ENCODE data around the gene GABRB2.

Gene GABRB2

DNA sequence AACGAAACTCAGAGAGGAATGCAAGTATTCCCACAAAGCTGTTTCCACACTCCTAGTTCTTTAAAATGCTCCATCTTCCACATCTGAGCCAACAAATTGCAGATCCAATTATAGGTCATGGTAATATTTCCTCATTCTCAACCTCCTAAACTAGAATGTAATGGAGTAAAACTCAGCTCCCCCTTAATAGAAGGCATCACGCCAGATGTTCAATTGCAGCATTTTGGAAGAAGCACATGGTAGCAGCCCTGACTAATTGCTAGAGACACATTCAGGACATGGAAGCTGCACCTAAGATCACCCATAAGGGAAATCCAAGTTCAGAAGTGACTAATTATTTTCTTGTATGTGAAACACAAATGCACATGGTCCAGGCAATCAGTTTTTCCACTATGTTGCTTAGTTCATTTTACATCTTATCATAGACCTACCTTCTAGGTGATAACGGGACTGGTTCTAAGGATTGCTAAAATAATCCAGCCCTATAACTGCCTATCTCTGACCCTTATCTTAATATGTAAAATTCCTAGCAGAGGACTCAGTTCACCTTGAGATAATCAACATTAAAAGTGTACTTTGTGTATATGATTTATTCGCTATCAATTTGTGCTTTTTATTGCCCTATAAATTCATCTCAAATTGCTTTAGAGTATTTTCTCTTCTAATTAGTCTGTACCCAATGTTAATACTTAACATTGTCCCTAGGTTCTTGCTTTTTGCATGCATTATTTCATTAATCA, 75.1 kb downstream of the GABRB2 start:
- no peak for DNase-seq (ENCODE audit: low read depth in 2 of 3, low spot score in 1 of 3)

DNA sequence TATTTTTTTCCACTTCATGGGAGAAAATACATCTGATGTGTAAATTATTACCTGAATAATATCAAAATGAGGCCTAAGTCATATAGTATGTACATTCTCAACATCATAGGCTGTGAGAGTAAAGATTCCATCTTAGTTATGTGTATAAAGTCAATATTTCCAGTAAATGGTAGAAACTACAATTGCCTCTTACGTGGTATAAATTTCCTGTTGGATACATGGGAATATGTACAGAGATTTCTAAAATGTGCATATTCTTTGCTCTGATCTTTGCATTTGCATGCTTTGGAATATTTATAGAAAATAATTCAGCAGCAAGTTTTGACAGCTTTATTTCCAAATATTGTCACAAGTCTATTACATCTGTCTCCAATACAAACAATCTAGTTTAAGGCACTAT, 78.8 kb downstream of the GABRB2 start:
- DNase-seq (ENCODE audit: low read depth in 2 of 3, low spot score in 1 of 3), result no peak

- DNase-seq (ENCODE audit: low read depth in 2 of 3, low spot score in 1 of 3), result no peak
Measured at GRCh38 chr5:161460741-161461140, 85.8 kb downstream of the GABRB2 start.

DNA sequence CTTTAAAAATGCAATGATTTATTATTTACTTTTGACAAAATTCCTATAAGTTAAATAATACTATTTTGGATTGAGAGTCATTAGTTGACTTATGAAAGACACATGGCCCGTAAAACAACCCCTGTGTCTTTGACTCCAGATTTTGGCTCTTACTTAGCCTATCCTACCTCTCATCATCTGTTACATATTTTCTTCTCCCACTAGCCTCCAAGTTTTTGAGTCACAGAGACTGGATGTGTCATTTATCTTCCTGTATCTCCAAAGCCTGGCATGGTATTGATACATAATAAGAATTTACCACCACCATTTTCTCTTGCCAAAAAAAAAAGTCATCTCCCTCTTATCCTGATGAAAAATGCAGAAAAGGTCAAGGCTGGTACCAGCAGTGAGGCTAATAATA, 99.9 kb downstream of the GABRB2 start:
- no peak for DNase-seq (ENCODE audit: low read depth in 2 of 3, low spot score in 1 of 3)

- no peak for DNase-seq (ENCODE audit: low read depth in 2 of 3, low spot score in 1 of 3)
Measured at GRCh38 chr5:161442471-161442870, 104.1 kb downstream of the GABRB2 start.

- DNase-seq (ENCODE audit: low read depth in 2 of 3, low spot score in 1 of 3), result no peak
Measured at GRCh38 chr5:161432798-161433197, 113.7 kb downstream of the GABRB2 start.

GRCh38 chr5:161431963-161432362, 114.6 kb downstream of the GABRB2 start:
- no peak for DNase-seq (ENCODE audit: low read depth in 2 of 3, low spot score in 1 of 3)

- DNase-seq (ENCODE audit: low read depth in 2 of 3, low spot score in 1 of 3), result no peak
Measured at GRCh38 chr5:161421067-161421466, 125.5 kb downstream of the GABRB2 start.

GRCh38 chr5:161420521-161420920, 126.0 kb downstream of the GABRB2 start:
- no peak for DNase-seq (ENCODE audit: low read depth in 2 of 3, low spot score in 1 of 3)

DNA sequence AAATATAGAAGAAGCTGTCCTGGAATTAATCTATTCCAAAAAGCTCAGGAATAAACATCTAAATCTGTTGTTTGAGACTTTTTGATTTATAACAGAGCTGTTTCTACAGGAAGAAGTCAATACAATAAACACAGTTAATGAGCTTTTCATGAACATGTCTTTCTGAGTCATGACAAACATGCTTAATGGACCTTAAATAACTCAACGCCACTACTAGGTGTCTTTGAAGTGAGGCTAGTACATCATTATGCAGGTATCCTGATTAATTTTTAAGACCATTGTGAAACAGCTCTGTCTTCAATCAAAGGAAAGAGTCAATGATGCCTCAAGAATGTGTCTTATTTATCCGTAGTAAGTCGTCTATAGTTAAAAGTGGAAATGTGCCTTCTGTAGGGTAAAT, 131.6 kb downstream of the GABRB2 start:
- DNase-seq (ENCODE audit: low read depth in 2 of 3, low spot score in 1 of 3), result no peak

DNA sequence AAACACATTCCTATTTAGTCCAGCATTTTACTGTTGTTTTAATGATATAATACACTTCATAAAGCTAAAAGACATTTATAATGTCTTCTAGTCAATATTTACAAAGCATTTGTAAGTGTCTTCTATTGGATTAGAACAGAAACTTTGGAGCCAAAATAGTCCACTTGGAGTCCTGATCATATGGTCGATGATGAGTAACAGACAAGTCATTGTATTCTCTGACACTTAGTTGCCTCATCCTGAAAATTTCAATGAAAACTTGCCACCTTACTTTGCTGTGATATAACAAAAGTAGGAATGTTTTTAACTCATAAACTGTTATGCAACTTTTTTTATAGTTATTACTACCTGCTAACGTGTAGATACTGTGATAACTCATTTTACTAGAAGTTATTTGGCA, 132.5 kb downstream of the GABRB2 start:
- DNase-seq (ENCODE audit: low read depth in 2 of 3, low spot score in 1 of 3), result no peak

GRCh38 chr5:161412792-161413191, 133.7 kb downstream of the GABRB2 start:
- DNase-seq (ENCODE audit: low read depth in 2 of 3, low spot score in 1 of 3), result no peak

- no peak for DNase-seq (ENCODE audit: low read depth in 2 of 3, low spot score in 1 of 3)
Measured at GRCh38 chr5:161411156-161411555, 135.4 kb downstream of the GABRB2 start.

DNA sequence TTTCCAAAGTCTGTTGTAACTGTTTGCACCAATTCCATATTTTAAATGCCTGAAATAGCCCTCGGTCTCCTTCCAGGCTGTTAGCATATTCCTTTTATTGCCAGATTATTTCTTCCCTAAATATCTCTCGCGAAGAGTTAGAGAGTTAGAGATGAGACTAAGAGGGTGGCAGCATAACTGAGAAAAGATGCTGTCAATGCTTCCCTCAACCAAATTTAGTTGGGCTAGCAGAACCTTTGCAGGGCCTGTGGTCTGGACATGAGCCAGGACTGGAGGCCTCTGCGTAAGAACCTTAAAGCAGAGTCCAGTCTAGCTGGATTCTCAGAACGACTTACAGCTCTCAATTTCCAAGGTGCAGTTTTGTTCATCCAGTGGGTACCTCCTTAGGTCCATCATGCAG, 135.9 kb downstream of the GABRB2 start:
- no peak for DNase-seq (ENCODE audit: low read depth in 2 of 3, low spot score in 1 of 3)

DNA sequence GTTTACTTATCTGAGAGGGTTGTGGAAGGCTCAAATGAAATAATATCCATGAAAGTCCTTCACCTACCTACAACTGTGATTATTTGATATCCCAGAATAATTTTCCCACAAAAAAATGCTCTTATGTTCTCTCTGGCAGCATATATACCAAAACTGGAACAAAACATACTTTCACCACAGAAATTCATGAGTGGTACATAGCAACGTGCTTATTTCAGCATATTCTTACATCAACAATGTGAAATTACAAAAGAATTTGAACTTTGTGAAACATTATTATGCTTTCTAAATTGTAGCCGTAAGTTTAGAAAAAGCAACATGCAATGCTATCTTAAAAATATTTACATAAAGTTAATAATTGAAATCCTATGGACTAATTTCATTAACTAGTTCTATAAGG, 137.1 kb downstream of the GABRB2 start:
- no peak for DNase-seq (ENCODE audit: low read depth in 2 of 3, low spot score in 1 of 3)

GRCh38 chr5:161406880-161407279, 139.6 kb downstream of the GABRB2 start:
- DNase-seq (ENCODE audit: low read depth in 2 of 3, low spot score in 1 of 3), result no peak

DNA sequence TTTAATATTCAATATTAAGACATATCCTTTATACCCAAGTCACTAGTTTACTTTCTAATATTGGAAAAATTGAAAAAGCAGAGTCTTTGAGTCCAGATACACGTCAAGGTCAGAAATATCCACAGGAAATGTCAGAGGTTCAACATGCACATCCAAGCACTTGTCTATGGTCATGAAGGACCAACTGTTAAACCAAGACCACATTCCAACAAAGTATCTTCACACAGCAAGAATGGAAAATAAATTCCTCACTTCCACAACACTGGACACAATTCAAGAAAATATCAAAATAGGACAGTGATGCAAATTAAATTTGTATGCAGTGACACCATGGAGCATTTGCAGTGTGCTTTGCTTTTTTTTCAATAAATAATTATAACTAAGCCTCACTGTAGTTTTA, 142.5 kb downstream of the GABRB2 start:
- no peak for DNase-seq (ENCODE audit: low read depth in 2 of 3, low spot score in 1 of 3)

- DNase-seq (ENCODE audit: low read depth in 2 of 3, low spot score in 1 of 3), result no peak
Measured at GRCh38 chr5:161403121-161403520, 143.4 kb downstream of the GABRB2 start.

DNA sequence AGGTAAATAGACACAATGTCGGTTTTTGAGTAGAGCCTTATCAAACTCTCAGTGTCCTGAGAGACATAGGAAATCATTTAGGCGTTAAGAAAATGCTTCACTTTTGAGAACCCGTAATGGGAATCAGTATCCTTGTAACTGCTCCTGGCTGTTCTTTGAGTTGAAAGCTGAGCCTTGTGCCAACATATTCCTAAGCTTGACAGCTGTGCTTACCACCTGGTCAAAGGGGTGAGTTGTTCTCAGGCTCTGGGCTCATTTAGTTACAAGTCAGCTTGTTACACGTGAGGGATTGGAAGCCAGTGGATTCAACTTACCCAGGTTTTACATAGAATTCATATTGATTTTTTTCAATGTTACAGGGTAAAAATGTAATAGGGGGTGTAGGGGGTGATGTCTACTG, 145.9 kb downstream of the GABRB2 start:
- no peak for DNase-seq (ENCODE audit: low read depth in 2 of 3, low spot score in 1 of 3)

DNA sequence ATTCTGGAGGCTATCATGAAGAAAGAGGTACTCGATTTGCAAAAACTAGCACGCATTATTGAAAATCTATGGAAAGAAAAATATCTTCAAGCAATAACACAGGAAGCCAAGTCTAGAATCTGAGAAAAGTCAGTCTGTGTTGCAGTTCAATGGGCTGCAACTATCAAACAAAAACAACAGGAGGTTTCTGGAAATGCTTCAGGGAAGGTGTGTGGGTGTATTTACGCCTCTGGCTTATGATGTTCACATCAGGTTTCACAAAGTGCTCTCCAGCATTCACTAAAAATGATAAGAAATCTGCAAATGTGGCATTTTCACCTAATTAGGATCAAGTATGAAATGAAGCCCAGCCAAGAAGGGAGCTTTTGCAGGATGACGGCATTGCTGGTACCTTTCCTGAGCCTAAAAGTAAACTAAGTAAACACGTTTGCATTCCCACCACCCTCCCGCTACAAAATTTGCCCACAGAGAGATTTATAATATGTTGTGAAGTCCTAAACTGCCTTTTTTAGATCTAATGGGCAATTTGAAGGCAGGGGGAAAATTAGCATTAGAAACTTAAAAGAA, 146.4 kb downstream of the GABRB2 start:
- no peak for DNase-seq (ENCODE audit: low read depth in 2 of 3, low spot score in 1 of 3)

GRCh38 chr5:161397448-161397847, 149.1 kb downstream of the GABRB2 start:
- no peak for DNase-seq (ENCODE audit: low read depth in 2 of 3, low spot score in 1 of 3)

GRCh38 chr5:161396171-161396570, 150.4 kb downstream of the GABRB2 start:
- no peak for DNase-seq (ENCODE audit: low read depth in 2 of 3, low spot score in 1 of 3)

GRCh38 chr5:161391724-161392123, 154.8 kb downstream of the GABRB2 start:
- DNase-seq (ENCODE audit: low read depth in 2 of 3, low spot score in 1 of 3), result no peak

Data from stimulated activated CD4-positive, alpha-beta T cell treated with anti-CD3 and anti-CD28 coated beads, Interleukin-12 subunit alpha, Interleukin-12 subunit beta, amount 100 ng/mL, for 48 hours (primary cell).